ENCODE measurements around the gene PSMD3. TPM values are rescaled to one million over a fixed set of nuclear protein-coding genes. Genes with fewer than 3 reads are reported as not detected.
A peak's percentile ranks its signal among the peaks of the same experiment; 100 is the strongest.

PSMD3 gene
- total and polyA plus RNA-seq, 8 donors, result 72.8 to 117 (median 96.8) TPM

- Histone ChIP-seq H3K9me3 (no peaks in the 10 kb centered on the region), H3K27me3 (no peaks in the 10 kb centered on the region), H3K36me3 (peaks cover 0 to 63% of the 10 kb centered on the region in 2 donors), H3K27ac (no peak overlapping the region), H3K4me1 (peaks cover 10 to 12% of the 10 kb centered on the region in 2 donors), H3K4me3 (no peak overlapping the region)
- ATAC-seq, result no peak
- TF ChIP-seq CTCF (IDR thresholded peaks at IDR 0.05), result no peak
- DNase-seq, result no peak
- intact Hi-C loops (cut with DNase I), result no loop called here
Measured at GRCh38 chr17:40035162-40035559, 54.6 kb downstream of the PSMD3 start.

- ATAC-seq, result peak; percentile 95
Measured at GRCh38 chr17:40038882-40039513, 58.4 kb downstream of the PSMD3 start.

GRCh38 chr17:40041196-40041595 lies 60.6 kb downstream of the PSMD3 start:
- peaks cover 10 to 12% of the 10 kb centered on the region in 2 donors for H3K4me1 ChIP-seq
- no peaks in the 10 kb centered on the region for H3K27me3 ChIP-seq
- H3K4me3 ChIP-seq, result no peak overlapping the region
- peaks cover 0 to 38% of the 10 kb centered on the region in 2 donors for H3K36me3 ChIP-seq
- DNase-seq (no peak), ATAC-seq (no peak)
- H3K27ac ChIP-seq, result no peak overlapping the region
- H3K9me3 ChIP-seq, result no peaks in the 10 kb centered on the region
- no peak for TF ChIP-seq CTCF (IDR thresholded peaks at IDR 0.05)
- intact Hi-C loops (cut with DNase I), result no loop called here

More at GRCh38 chr17:40038882-40039513, 58.4 kb downstream of the PSMD3 start:
- TF ChIP-seq CTCF (IDR thresholded peaks at IDR 0.05), result peak; percentile 48 to 53
- Histone ChIP-seq H3K27me3 (no peaks in the 10 kb centered on the region), H3K4me1 (peaks cover 10 to 12% of the 10 kb centered on the region in 2 donors), H3K4me3 (no peak overlapping the region), H3K36me3 (peaks cover 0 to 41% of the 10 kb centered on the region in 2 donors), H3K27ac (peak overlapping the region; percentile 62 to 65), H3K9me3 (no peaks in the 10 kb centered on the region)
- peak in 3 of 4 donors; percentile 63 to 94 (median 87) for DNase-seq
- intact Hi-C loops (cut with DNase I), result no loop called here

Small RNA genes lying within 50 kb of the gene (microRNA-seq; reads per million reads assigned to microRNA genes)
- 0.27 to 0.34 reads per million in 2 donors for gene MIR6884

Other genes starting within 250 kb of the PSMD3 start
- gene GRB7, start 242.9 kb upstream of the PSMD3 start, total RNA-seq, result 10 to 100 TPM; 12.4 to 31.9 TPM
- 10 to 100 TPM; 25.8 to 34.2 (median 28.2) TPM for gene GRB7, start 242.9 kb upstream of the PSMD3 start, polyA plus RNA-seq (ENCODE audit: insufficient read length in 6 of 6)
- 1 to 10 TPM; 3.3 to 6.6 TPM for gene IKZF3, start 116.5 kb upstream of the PSMD3 start, total RNA-seq
- 1 to 10 TPM; 1.2 to 1.9 (median 1.6) TPM for gene IKZF3, start 116.5 kb upstream of the PSMD3 start, polyA plus RNA-seq (ENCODE audit: insufficient read length in 6 of 6)
- gene ZPBP2, start 112.6 kb upstream of the PSMD3 start, total RNA-seq, result not detected
- not detected for gene ZPBP2, start 112.6 kb upstream of the PSMD3 start, polyA plus RNA-seq (ENCODE audit: insufficient read length in 6 of 6)
- 10 to 100 TPM in 1 of 2 donors, 1 to 10 TPM in 1; 9.2 to 16.7 TPM for gene GSDMB, start 62.2 kb upstream of the PSMD3 start, total RNA-seq
- gene GSDMB, start 62.2 kb upstream of the PSMD3 start, polyA plus RNA-seq (ENCODE audit: insufficient read length in 6 of 6), result 10 to 100 TPM; 15.9 to 36.4 (median 28.4) TPM
- gene ORMDL3, start 53.2 kb upstream of the PSMD3 start, total RNA-seq, result 100 to 1,000 TPM in 1 of 2 donors, 10 to 100 TPM in 1; 47.6 to 107 TPM
- gene ORMDL3, start 53.2 kb upstream of the PSMD3 start, polyA plus RNA-seq (ENCODE audit: insufficient read length in 6 of 6), result 10 to 100 TPM; 74.3 to 91.3 (median 82.7) TPM
- gene LRRC3C, start 53.1 kb upstream of the PSMD3 start, total RNA-seq, result not detected
- not detected for gene LRRC3C, start 53.1 kb upstream of the PSMD3 start, polyA plus RNA-seq (ENCODE audit: insufficient read length in 6 of 6)
- gene GSDMA, start 17.8 kb upstream of the PSMD3 start, total RNA-seq, result under 1 TPM in 1 of 2 donors, not detected in 1; 0.76 TPM
- gene GSDMA, start 17.8 kb upstream of the PSMD3 start, polyA plus RNA-seq (ENCODE audit: insufficient read length in 6 of 6), result 1 to 10 TPM in 1 of 6 donors, under 1 TPM in 5; 0.57 to 1.3 (median 0.88) TPM
- 1 to 10 TPM in 1 of 2 donors, under 1 TPM in 1; 0.61 to 1.7 TPM for gene CSF3, start 34.6 kb downstream of the PSMD3 start, total RNA-seq
- gene CSF3, start 34.6 kb downstream of the PSMD3 start, polyA plus RNA-seq (ENCODE audit: insufficient read length in 6 of 6), result not detected
- 10 to 100 TPM; 72.0 to 75.2 TPM for gene MED24, start 73.6 kb downstream of the PSMD3 start, total RNA-seq
- gene MED24, start 73.6 kb downstream of the PSMD3 start, polyA plus RNA-seq (ENCODE audit: insufficient read length in 6 of 6), result 100 to 1,000 TPM in 5 of 6 donors, 10 to 100 TPM in 1; 95.0 to 144 (median 114) TPM
- 10 to 100 TPM; 37.9 to 45.2 TPM for gene THRA, start 82.2 kb downstream of the PSMD3 start, total RNA-seq
- 10 to 100 TPM; 69.3 to 80.7 (median 75.3) TPM for gene THRA, start 82.2 kb downstream of the PSMD3 start, polyA plus RNA-seq (ENCODE audit: insufficient read length in 6 of 6)
- gene NR1D1, start 119.8 kb downstream of the PSMD3 start, total RNA-seq, result 10 to 100 TPM in 1 of 2 donors, 1 to 10 TPM in 1; 6.5 to 11.4 TPM
- gene NR1D1, start 119.8 kb downstream of the PSMD3 start, polyA plus RNA-seq (ENCODE audit: insufficient read length in 6 of 6), result 1 to 10 TPM; 3.0 to 4.9 (median 3.9) TPM
- gene MSL1, start 141.2 kb downstream of the PSMD3 start, total RNA-seq, result 100 to 1,000 TPM in 1 of 2 donors, 10 to 100 TPM in 1; 84.1 to 112 TPM
- gene MSL1, start 141.2 kb downstream of the PSMD3 start, polyA plus RNA-seq (ENCODE audit: insufficient read length in 6 of 6), result 100 to 1,000 TPM; 174 to 203 (median 192) TPM
- gene CASC3, start 159.7 kb downstream of the PSMD3 start, total RNA-seq, result 10 to 100 TPM; 63.4 to 98.8 TPM
- gene CASC3, start 159.7 kb downstream of the PSMD3 start, polyA plus RNA-seq (ENCODE audit: insufficient read length in 6 of 6), result 100 to 1,000 TPM; 110 to 136 (median 129) TPM
- 10 to 100 TPM in 1 of 2 donors, 1 to 10 TPM in 1; 7.4 to 13.1 TPM for gene RAPGEFL1, start 196.7 kb downstream of the PSMD3 start, total RNA-seq
- gene RAPGEFL1, start 196.7 kb downstream of the PSMD3 start, polyA plus RNA-seq (ENCODE audit: insufficient read length in 6 of 6), result 10 to 100 TPM in 1 of 6 donors, 1 to 10 TPM in 5; 6.3 to 10.3 (median 7.5) TPM
- 10 to 100 TPM; 35.5 to 35.8 TPM for gene WIPF2, start 238.5 kb downstream of the PSMD3 start, total RNA-seq
- 10 to 100 TPM; 29.0 to 34.4 (median 30.8) TPM for gene WIPF2, start 238.5 kb downstream of the PSMD3 start, polyA plus RNA-seq (ENCODE audit: insufficient read length in 6 of 6)